Stimulated activated naive CD4-positive, alpha-beta T cell (primary cell): ENCODE data around the gene JUNB.
A peak's percentile ranks its signal among the peaks of the same experiment; 100 is the strongest.

Source experiments
- DNase-seq, 6 experiments: peaks; one replicate each; lab custom pipeline; 2025; lab: John Stamatoyannopoulos, UW

JUNB gene

DNA sequence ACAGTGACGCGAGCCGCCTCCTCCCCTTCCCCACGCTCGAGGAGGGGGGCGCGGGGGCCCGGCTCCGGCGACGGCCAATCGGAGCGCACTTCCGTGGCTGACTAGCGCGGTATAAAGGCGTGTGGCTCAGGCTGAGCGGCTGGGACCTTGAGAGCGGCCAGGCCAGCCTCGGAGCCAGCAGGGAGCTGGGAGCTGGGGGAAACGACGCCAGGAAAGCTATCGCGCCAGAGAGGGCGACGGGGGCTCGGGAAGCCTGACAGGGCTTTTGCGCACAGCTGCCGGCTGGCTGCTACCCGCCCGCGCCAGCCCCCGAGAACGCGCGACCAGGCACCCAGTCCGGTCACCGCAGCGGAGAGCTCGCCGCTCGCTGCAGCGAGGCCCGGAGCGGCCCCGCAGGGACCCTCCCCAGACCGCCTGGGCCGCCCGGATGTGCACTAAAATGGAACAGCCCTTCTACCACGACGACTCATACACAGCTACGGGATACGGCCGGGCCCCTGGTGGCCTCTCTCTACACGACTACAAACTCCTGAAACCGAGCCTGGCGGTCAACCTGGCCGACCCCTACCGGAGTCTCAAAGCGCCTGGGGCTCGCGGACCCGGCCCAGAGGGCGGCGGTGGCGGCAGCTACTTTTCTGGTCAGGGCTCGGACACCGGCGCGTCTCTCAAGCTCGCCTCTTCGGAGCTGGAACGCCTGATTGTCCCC is at the start of gene JUNB:
Gene JUNB, plus strand, starts transcription at position 142 of the 706 bp plus-strand sequence. Its CDS starts 286 bp downstream, at position 428.
- peak; percentile 96 to 98 (median 98) for DNase-seq

DNA sequence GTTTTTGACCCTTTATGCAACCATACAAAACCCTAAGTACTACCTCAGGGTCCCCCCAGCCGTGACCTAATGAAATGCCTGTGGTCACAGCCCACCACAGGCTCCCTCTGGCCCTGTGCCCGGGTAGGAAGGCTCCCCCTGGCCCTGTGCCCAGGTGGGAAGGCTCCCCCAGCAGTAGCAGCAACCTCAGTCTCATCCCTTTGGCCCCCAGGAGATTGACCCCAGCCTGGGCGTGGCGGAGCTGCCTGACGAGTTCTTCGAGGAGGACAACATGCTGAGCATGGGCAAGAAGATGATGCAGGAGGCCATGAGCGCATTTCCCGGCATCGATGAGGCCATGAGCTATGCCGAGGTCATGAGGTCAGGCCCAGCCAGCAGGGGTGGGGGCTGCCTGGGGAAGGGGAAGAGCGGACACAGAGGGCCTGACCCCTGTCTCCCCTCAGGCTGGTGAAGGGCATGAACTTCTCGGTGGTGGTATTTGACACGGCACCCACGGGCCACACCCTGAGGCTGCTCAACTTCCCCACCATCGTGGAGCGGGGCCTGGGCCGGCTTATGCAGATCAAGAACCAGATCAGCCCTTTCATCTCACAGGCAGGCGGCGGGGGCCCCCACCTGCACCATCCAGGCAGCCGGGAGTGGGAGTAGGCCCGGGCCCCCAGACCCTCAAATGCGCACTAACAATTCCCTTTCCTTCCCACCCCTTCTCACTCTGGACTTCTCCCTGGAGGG is 46.0 kb upstream of the JUNB start:
- DNase-seq, result no peak

DNA sequence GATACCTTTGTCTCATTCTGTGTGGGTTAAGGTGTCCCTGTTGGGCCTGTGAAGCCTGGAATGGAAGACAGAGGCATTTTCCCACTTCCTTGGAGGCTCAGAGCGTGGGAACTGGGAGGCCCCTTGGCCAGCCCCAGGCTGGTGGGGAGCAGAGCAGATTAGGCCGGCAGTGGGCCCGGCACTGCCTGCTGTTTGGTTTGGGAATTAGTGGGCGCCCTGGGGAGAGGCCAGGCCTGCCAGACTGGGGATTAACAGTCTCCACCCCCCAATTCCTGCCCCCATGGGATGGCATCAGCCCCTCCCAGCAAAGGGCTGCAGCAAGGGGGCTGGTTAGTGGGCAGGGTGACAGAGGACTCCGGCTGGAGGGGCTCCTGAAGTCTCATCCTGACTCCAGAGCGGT is 42.8 kb upstream of the JUNB start:
- DNase-seq, result no peak

DNA sequence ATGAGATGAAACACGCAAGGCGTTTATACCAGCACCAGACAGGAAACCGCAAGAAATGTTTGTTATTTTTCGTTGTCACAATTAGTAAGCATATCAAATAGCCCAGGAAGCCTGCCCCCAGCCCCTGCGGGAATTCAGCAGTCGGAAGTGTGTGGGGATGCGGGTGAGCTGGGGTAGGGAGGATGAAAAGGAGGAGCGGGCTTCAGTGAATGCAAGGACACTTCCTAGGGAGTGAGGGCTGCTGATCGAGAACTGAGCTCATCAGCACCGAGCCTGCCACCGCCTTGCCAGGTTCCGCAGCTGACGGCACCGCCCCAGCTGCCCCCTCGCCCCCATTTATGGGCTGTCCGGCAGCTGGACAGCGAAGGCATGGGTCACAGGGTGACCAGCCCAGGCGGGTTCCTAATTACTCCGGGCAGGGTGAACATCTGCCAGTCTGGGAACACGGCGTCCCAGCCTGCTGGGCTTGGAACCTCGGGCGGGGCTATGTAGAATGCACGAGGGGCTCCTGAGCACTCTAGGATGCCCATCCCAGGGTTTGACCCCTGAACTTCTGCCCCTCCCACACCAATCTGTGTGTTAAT is 41.3 kb upstream of the JUNB start:
- no peak for DNase-seq

DNA sequence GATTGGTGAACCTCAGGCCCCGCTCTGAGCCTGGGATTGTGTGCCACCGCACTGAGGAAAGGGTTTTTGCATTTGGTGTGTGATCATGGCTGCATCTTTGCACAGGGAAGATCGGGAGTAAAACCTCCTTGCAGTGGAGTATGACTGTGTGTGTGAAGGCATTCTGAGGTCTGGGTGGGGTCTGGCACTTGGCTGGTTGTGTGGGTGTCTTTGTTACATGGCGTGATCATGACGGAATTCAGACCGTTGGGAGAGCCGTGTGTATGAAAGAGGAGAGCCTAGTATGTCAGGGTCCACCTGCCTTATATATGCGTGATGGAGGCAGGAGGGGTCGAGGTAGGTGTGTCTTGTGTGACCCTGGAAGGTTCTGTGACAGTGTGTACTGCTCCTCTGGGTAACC is 40.4 kb upstream of the JUNB start:
- DNase-seq, result no peak

DNA sequence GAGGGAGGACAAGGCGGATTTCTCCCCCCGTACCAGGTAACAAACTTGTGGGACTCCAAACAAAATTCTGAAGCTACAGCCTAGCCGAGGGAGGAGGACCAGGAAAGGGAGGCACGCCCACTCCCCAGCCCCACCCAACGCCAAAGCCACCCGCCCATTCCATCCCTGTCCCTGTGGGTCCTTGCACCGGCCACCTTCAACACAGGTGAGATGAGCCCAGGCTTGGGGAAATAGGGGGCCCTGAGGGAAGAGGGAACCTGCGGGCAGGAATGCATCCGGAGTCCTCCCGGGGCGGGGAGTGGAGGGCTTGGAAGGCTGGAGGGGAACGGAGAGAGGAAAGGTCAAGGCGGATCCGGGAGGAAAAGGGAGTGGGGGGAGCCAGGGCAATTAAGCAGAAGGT is 39.7 kb upstream of the JUNB start, which contains the start of gene BEST2:
Gene BEST2, plus strand, starts transcription at position 157 of the 400 bp plus-strand sequence. CDS start 802 bp downstream, outside the sequence.
- DNase-seq, result no peak

DNA sequence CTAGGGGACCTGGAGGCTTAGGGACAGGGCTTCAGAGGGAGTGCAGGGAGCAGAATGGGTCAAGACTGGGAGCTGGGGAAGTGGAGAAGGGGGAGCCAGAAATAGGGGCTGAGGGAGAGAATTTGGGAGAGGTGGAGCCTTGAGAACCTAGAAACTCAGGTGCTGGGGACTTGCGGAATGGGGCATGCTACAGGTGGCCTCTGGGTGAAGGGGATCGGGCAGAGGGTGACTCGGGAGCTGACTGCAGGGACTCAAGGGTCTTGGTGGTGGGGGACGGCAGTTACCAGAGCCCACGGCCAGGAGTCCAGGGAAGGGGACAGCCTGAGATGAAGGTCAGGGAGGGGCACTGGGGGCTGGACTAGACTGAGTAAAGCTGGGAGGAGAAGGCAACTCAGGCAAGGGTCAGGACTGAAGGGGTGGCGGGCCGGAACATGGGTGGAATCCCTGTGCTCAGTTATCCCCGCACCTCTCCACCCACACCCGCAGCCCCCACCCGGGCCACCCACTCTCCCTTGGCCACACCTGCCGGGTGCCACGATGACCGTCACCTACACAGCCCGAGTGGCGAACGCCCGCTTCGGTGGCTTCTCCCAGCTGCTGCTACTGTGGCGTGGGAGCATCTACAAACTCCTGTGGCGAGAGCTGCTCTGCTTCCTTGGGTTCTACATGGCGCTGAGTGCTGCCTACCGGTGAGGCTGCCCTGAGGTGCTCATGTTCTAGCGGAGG is 39.1 kb upstream of the JUNB start:
- no peak for DNase-seq

DNA sequence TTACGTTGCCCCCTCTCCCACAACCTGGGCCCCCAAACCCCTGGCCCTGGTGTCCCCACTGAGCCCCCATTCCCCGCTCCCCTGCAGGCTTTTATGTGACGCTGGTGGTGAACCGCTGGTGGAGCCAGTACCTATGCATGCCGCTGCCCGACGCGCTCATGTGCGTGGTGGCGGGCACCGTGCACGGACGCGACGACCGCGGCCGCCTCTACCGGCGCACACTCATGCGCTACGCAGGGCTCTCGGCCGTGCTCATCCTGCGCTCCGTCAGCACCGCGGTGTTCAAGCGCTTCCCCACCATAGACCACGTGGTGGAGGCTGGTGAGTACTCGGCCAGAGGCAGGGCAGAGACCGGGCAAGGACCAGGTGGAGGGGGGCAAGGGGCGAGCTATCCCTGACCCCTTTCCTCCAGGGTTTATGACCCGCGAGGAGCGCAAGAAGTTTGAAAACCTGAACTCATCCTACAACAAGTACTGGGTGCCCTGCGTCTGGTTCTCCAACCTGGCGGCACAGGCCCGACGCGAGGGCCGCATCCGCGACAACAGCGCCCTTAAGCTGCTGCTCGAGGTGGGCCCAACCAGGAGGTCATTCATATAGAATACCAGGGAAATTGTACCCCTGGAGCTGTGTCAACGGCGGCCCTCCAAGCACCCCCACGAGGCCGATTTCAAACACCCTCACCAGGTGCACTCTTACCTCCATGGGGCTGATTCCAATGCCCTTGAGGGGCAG is 36.7 kb upstream of the JUNB start:
- DNase-seq, result no peak

DNA sequence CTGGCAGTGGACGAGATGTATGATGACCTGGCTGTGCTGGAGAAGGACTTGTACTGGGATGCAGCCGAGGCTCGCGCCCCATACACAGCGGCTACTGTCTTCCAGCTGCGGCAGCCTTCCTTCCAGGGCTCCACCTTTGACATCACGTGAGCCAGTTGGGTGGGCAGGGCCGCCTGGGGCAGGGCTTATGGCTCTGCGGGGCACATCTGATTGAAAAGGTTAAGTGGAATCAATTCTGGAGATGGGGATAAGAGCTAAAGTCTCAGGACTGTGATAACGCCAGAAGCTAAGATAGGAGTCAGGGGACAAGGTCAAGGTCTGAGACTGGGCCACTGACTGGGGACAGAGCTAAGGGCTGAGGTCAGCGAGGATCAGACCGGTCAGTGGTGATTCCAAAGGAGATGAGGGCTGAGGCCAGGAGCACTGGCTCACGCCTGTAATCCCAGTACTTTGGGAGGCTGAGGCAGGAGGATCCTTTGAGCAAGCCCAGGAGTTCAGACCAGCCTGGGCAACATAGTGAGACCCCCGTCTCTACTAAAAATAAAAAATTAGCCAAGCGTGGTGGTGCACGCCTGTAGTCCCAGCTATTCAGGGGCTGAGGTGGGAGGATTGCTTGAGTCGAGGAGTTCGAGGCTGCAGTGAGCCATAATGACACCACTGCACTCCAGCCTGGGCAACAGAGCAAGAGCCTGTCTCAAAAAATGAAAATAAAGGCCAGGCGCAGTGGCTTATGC is 35.0 kb upstream of the JUNB start:
- DNase-seq, result no peak

DNA sequence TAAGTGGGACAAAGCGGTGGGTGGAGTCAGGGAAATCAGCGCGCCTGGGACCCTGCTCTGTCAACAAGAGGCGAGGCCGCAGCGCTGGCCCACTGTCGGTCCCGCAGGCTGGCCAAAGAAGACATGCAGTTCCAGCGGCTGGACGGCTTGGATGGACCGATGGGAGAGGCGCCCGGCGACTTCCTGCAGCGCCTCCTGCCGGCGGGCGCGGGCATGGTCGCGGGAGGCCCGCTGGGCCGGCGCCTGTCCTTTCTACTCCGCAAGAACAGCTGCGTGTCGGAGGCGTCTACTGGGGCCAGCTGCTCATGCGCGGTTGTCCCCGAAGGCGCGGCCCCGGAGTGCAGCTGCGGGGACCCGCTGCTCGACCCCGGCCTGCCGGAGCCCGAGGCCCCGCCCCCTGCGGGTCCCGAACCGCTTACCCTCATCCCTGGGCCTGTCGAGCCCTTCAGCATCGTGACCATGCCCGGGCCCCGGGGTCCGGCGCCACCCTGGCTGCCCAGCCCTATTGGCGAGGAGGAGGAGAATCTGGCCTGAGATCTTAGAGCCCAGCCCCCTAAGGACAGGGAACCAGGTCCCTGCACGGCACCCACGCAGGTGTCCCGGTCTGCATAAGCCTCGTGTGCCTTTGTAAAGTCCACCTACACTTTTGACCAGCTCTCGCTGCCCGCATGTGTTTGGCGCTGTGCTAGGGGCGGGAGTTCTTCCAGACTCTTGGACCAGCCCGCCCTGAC is 33.6 kb upstream of the JUNB start:
- peak; percentile 28 to 50 (median 48) for DNase-seq

DNA sequence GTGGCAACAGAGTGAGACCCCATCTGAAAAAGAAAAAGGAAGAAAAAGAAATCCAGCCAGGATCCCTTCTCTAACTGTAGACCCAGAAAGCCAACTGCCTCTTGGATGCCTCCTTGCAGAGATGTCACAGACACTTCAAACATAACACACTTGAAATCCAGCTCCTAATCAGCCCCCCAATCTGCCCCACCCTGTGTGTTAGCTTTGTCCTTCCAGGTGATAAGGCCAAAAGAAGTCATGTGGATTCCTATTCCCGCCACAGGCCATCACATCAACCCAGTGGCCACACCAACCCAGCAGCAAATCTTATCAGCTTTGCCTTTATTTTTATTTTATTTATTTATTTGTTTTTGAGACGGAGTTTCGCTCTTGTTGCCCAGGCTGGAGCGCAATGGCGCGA is 31.6 kb upstream of the JUNB start:
- no peak for DNase-seq

DNA sequence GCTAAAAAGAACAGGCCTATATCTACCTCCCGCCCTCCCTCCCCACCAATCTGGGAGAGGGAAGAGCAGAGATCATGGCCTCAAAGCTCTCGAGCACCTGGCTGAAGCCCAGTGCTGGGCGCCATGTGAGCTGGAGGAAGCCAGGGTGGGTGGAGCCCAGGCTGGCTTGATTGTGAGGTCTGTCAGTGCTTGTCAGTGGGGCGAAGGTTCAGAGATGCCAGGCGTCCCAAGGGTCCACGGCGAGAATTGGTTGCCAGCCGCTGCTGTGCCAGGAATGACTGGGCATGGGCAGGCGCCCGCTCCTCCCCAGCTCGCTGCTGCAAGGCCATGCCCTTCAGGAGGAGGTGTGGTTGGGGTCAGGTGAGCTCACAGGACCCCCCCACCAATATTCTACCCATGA is 28.2 kb upstream of the JUNB start:
- no peak for DNase-seq

DNA sequence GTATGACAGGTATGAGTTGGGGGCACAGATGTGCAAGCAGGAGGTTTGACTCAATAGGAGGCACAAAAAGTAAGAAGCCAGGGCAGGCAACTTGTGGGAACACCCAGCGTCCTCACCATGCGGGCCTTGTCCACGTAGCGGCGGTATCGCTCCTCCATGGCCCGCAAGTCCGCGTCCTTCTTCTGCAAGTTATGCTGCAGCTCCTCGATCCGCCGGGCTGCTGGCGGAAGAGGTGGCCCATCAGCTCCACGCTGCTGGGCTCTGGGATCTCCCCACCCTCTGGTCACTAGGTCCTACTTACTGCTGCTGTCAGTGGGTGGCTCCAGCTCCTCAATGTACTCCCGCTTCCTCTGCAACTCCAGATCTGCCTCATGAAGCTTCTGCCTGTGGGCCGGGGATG is 26.6 kb upstream of the JUNB start:
- DNase-seq, result no peak

DNA sequence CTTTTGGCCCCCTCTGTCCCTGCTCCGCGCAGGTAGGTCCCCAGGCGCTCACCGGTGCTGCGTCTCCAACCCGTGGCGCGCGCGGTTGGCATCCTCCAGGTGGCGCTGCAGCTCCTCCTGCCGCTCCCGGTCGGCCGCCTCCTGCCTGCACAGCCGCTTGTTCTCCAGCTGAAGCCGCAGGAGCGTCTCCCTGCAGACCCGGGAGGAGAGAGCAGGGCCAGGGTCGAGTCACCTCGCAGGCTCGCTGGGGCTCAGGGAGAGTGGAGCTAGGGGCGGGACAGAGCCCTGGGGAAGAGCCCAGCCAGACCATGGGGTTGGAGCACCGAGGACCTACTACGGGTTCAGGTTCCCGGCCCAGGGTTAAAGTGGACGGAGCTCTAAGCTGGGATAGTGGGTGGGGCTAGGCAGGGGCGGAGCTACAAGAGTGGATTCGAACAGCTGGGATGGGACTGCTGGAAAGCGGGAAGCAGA is 25.2 kb upstream of the JUNB start:
- peak in 4 of 6 experiments; percentile 65 to 75 (median 73) for DNase-seq

DNA sequence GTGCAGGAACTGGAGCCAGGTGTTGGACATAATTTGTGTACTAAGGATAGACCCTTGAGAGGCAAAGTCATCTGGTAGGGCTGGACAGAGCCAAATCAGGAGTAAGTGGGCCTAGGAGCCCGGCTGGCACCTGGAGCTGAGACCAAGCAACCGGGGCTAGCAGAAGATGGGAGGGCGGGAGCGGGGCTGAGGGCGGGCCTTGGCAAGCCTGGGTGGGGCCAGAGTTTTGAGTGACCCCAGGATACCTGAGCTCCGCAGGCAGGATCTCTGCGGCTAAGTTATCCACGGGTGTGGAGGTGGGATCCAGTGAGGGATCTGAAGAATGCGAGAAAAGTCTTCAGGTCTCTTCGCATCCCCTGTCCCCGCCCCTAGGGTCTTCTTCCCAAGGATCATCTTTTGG is 24.1 kb upstream of the JUNB start:
- no peak for DNase-seq

DNA sequence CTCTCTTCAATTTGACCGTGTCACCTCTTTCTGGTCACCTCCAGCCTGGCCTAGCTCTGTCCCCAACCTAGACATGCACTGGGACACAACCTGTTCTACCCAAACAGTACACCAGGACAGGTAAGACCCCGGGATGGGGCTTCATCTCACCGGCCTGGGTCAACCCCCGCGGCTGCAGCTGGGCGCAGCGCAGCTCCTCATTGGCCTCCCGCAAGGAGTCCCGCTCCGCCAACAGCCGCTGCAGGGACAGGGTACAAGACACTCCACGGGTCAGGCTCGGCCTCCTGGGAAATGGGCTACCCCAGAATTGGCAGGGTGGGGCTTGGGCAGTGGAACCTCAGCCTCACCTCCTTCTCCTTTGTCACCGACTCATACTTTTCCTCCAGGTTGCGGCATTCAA is 23.6 kb upstream of the JUNB start:
- no peak for DNase-seq

DNA sequence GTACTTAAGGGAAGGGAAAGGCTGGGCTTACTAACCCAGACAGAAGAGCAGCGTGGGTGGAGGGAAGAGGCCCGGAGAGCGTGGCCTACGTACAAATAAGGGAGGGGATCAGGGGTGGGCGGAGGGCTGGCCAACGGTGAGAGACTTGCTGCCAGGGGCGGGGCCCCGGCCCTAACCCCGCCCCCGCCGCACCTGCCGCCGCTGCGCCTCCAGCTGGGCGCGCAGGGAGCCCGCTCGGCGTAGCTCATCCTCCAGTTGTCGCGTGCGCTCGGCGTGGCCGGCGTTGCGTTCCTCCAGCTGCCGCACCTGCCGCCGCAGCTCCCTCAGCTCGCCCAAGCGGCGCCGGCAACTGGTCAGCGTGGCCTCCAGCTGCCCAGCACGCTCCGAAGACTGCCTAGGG is 21.6 kb upstream of the JUNB start:
- peak in 5 of 6 experiments; percentile 12 to 54 (median 31) for DNase-seq

DNA sequence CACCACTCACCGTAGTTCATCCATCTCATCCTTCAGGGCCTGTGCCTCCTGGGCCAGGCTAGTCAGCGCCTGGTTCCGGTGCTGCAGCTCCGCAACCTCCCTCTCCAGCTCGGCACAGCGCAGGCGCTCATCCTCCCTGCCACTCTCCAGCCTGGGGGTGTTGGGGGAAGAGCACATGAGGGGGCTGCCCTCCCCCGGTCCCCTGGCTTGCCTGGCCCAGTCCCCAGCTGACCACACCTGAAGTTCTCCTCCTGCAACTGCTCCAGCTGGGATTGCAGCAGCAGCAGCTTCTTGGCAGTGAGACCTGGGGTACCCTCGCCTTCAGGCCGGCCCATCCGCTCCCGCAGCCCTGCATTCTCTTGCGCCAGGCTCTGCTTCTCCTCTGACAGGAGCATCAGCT is 20.4 kb upstream of the JUNB start:
- DNase-seq, result no peak

DNA sequence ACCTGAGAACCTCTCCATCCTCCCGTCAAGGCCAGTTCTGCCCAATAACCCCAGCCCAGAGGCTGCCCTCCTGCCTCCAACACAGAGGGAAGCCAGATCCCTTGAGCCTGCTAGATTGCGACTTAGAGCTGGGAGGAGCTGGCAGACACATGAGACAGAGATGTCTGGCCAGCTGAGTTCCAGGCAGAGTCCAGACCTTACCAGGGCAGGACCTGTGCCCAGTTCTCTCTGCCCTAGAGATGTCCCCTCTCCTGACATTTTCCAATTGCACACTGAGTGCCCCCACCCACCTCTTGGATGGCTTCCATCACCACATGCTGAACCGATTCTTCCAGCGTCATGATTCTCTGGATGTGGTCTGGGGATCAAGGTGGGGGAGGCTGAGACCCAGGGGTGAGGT is 19.0 kb upstream of the JUNB start:
- DNase-seq, result no peak

DNA sequence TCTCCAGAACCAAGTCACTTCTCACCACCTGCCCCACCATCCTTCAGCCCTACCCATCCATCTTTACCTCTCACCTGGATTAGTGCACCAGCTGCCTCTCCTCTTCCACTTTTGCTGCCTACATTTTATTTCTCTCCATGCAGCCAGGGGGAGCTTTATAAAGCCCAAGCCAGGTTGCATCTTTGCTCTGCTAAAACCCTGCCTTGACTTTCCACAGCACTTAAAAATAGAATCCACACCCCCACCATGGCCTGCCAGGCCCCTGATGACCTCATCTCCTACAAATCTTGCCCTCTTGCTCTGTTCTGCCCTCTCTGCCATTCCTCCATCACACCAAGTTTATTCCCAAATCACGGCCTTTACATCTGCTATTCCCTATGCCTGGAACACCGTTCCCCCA is 17.7 kb upstream of the JUNB start:
- DNase-seq, result no peak
